GM21723 (cell line): ENCODE measurements around the gene FLAD1.
"Not testable (repeated sequence)": the region's sequence is repeated elsewhere in the genome, so short reads cannot be mapped to it uniquely, and the experiment has no call there.

Experiments used
- ATAC-seq: cut with Tn5 transposase; IDR thresholded peaks from one replicate; pipeline ENCODE4 v1.9.1; 2021; ENCODE audit warnings: mild to moderate bottlenecking, moderate library complexity; ENCODE audit not compliant: unreplicated experiment

FLAD1 gene

DNA sequence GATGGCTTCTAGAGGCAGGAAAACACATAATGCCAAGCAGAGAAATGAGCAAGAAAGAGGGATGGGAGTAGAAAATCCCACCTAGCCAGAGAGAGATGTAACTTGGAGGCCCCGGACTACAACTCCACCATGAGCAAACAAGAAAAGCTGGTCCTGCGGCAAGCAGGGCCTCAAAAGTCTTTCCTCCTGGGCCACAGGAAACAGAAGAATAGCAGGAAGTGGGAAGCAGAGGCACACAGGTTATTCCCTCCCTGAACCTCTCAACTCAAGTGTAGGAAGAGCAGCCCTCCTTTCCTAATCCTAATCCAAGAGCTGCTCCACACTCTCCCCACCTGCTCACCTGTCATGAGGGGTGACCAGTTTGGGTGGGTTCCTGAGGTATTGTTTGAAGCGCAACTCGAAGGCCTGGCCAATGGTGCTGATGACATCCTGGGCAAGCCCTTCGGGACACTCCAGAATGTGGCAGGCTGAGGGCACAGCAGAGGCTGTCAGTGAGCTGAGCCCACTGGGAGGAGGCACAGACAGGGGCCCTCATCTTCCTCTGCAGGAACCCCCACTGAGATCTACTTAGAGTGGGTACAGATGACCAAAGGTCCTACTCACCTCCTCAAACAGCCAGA, 15.7 kb upstream of the FLAD1 start:
- no peak for ATAC-seq

- ATAC-seq = no peak
These were observed 14.4 kb upstream of the FLAD1 start for GRCh38 chr1:154968731-154969130.

DNA sequence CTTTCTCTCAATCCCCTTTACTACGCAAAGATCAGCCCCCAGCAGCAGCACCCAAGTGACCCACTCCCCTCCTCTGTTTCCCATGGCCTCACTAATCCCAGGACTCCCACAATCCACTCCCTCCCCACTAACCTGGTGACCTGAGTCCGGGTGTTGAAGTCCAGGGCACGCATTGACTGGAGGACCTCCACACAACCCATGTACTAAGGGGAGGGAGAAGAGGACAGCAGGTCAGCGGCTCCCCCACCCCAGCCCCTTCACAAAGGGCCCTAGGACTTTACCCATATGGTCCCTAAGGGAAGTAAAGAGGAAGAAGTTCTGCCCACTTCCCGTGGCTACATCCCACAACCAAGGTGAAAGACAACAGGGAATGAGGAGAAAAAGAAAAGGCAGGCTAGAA, 13.9 kb upstream of the FLAD1 start:
- no peak for ATAC-seq

DNA sequence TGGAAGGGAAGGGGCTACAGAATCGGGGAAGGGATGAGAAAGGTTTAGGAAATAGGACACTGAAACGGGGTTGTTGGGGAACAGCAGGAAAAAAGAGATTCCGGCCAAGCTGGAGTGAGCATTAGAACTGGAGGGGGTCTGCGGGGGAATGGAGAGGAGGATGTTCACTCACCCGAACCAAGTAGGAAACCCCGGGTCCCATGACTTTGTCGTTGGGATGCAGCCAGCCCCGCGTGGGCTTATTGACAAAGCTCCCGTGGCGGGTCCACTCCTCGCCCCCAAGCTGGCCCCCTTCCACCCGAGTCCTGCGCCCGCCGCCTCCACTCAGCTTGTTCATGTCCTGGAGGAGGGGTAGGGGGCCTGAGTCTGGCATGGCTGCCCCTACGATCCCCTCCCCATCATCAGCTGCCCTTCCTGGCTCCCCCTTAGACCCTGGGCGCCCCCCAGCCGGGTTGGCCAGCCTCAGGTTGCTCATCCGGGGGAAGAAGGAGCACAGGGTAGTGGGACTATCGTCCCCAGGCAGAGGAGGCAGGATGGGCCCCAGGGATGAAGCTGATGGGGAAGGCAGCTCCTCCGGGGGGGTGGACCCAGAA, 13.2 kb upstream of the FLAD1 start:
- no peak for ATAC-seq

DNA sequence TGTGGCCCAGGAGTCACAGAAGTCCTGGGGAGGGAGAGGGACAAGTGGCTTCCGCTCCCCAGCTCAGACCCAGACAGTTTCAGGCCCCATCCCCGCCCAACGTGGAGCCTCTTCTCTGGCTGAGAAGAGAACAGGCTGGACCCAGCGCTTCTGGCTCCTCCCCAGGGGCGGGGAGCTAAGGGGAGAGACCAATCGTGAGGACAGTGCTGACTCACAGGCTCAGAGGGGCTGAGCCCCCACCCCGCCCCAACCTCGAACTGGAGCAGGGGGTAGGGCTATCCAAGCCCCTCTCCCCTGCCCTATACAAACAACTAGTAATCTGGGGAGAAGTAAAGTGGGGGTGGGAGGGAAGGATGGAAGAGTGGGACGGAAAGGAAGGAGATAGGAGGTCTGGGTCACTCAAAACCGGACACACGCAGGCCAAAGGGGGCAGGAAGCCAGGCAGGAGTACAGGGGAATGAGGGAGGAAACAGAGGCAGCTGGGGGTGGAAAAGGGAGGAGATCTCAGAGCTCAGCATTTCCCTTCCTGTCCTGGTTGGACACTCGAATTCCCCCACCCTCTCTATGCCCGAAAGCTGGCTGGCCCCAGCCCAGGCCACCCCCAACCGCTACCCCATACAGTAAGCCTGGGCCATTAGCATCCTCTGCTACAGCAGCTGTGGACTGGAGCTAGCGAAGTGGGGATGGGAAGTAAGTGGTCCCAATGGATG, 12.4 kb upstream of the FLAD1 start, which contains the start of gene SHC1:
TSS of gene SHC1 (minus strand) at position 117 of the 710 bp plus-strand sequence. CDS start 221 bp downstream, outside the sequence.
- ATAC-seq = no peak

DNA sequence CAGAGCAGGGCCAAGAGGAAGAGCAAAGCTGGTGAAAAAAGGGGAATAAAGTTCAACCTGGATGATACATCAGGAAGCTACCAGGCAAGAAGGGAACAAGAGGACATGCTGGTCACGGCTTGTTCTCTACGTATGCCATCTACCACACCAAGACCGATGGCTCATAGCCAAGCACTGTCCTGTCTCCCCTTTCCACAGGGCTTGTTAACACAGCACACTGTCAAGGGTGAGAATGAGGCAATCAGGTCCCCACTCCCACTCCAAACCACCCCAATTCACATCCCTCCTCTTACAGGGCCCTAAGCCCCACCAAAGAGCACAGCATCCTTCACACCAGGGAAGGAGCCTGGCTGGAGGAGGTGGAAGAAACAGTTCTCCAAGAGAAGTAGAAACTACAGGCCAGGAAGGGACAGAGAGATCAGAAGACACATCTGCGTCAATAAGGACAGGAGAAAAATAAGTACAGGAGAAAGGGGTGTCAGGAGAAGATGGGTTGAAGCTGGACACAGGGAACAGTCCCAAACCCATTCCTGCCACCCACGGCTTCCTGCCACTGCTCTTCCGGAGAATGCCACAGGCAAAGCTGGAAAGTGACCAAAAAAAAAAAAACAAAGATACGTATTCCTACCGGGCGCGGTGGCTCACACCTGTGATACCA, 11.7 kb upstream of the FLAD1 start:
- no peak for ATAC-seq

- ATAC-seq = no peak
These were observed 11.0 kb upstream of the FLAD1 start for GRCh38 chr1:154972213-154972516.

GRCh38 chr1:154972517-154973343, 10.4 kb upstream of the FLAD1 start:
- no peak for ATAC-seq

GRCh38 chr1:154973344-154974101, 9.6 kb upstream of the FLAD1 start:
- peak; percentile 33 for ATAC-seq

- peak; percentile 75 for ATAC-seq
These were observed 8.9 kb upstream of the FLAD1 start, which contains the start of gene CKS1B for GRCh38 chr1:154974102-154974807. TSS of gene CKS1B (plus strand) at chr1:154974681. CDS start at chr1:154974746, 65 bp downstream.

- peak; percentile 45 for ATAC-seq
These were observed 8.2 kb upstream of the FLAD1 start for GRCh38 chr1:154974808-154975408.

DNA sequence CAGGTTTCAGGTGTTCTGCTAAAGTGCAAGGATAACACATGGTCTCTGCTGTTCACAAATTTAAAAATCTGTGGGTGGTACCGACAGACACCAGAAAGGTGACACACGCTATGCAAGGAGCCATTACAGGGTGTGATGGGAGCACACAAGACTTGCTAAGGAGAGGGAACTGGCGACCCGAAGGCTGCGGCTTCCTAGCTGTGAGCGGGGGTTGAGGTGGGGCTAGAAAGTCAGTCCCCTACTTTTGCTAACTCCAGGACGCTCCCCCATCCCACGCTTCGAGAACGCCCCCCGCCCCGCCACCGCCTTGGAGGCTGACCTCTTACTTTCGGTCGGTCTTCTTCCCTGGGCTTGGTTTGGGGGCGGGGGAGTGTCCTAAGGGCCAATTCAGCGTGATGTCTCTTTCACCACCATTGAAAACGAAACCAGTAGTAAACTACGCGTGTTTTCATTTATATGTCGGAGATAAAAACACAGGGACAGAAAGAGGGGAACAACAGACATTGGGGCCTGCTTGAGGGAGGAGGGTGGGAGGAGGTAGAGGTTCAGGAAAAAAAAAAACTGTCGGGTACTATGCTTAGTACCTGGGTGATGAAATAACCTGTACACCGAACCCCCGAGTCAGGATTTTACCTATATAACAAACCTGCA, 7.6 kb upstream of the FLAD1 start:
- ATAC-seq = no peak

GRCh38 chr1:154977762-154978161, 5.4 kb upstream of the FLAD1 start:
- ATAC-seq = not testable (repeated sequence)

- no peak for ATAC-seq
These were observed 4.8 kb upstream of the FLAD1 start for GRCh38 chr1:154978360-154978759.

- ATAC-seq = no peak
These were observed 803 bp upstream of the FLAD1 start for GRCh38 chr1:154982341-154982740.

- ATAC-seq = no peak
These were observed 777 bp downstream of the FLAD1 start for GRCh38 chr1:154983776-154984466.

GRCh38 chr1:154986736-154987135, 3.6 kb downstream of the FLAD1 start:
- not testable (repeated sequence) for ATAC-seq

DNA sequence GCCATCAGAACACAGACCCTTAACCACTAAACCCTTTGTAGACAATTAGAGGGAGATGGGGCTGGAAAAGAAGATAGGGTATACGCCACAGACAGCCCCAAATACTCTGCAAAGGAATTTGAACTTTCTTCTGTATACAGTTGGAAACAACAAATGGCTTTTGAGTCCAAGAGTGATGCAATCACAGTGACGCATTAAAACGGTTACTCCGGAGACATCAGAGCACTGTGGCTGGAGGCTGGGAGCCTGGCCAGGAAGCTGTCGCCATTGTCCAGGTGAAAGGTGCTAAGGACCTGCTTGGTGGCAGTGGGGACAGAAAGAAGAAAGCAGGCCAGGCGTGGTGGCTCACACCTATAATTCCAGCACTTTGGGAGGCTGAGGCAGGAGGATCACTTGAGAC, 4.2 kb downstream of the FLAD1 start:
- no peak for ATAC-seq
